ENCODE measurements around the gene TFPT. TPM values are rescaled to one million over a fixed set of nuclear protein-coding genes. Genes with fewer than 3 reads are reported as not detected.

Gene TFPT
- total and polyA plus RNA-seq, 2 of the 13 experiments (the other 11 are each of a cell fraction or from before 2014, with no cell fraction given): 8.4 to 10.7 TPM

- TF ChIP-seq FOXP4 (CRISPR knock-in tag; IDR thresholded peaks at IDR 0.05) (peak; percentile 25; the same call in 1 of the 2 replicates), RELA (CRISPR knock-in tag; IDR thresholded peaks at IDR 0.05) (no peak), PPARG (CRISPR knock-in tag; conservative IDR thresholded peaks at IDR 0.05) (peak; percentile 51; the same call in 1 of the 2 replicates), ZNF616 (CRISPR knock-in tag; IDR thresholded peaks at IDR 0.05; ENCODE audit: low read depth) (0 out of 2 replicates have a peak, but pooled peaks have one; percentile 64), MXI1 (IDR thresholded peaks at IDR 0.05; ENCODE audit: borderline replicate concordance, low read depth, low read length) (peak; percentile 86), NCOA2 (CRISPR knock-in tag; IDR thresholded peaks at IDR 0.05) (peak; percentile 27; the same call in 1 of the 2 replicates), ZGPAT (CRISPR knock-in tag; IDR thresholded peaks at IDR 0.05) (peak; percentile 62; the same call in 1 of the 2 replicates), THAP9 (CRISPR knock-in tag; IDR thresholded peaks at IDR 0.05; ENCODE audit: borderline replicate concordance) (peak; percentile 87; the same call in 1 of the 2 replicates), ZFY (CRISPR knock-in tag; IDR thresholded peaks at IDR 0.05) (peak; percentile 55), GMEB1 (CRISPR knock-in tag; IDR thresholded peaks at IDR 0.05; ENCODE audit: borderline replicate concordance) (peak; percentile 68; the same call in 1 of the 2 replicates), SP1 (IDR thresholded peaks at IDR 0.05) (no peak), SP1 (CRISPR knock-in tag; IDR thresholded peaks at IDR 0.05) (peak; percentile 33; the same call in 1 of the 2 replicates), HNRNPLL (IDR thresholded peaks at IDR 0.05; ENCODE audit: low read depth, low read length, poor library complexity, severe bottlenecking) (peak; percentile 67), PHF8 (CRISPR knock-in tag; IDR thresholded peaks at IDR 0.05) (peak; percentile 84), ZIK1 (CRISPR knock-in tag; IDR thresholded peaks at IDR 0.05; ENCODE audit: borderline replicate concordance, low read depth) (peak; percentile 52; the same call in 1 of the 2 replicates), GABPA (IDR thresholded peaks at IDR 0.05; ENCODE audit: low read depth, low read length) (peak; percentile 62), GABPA (CRISPR knock-in tag; IDR thresholded peaks at IDR 0.05; ENCODE audit: low read depth) (peak; percentile 84), ZC3H13 (CRISPR knock-in tag; IDR thresholded peaks at IDR 0.05) (0 out of 2 replicates have a peak, but pooled peaks have one; percentile 45)
- TF ChIP-seq, protein P1, sequence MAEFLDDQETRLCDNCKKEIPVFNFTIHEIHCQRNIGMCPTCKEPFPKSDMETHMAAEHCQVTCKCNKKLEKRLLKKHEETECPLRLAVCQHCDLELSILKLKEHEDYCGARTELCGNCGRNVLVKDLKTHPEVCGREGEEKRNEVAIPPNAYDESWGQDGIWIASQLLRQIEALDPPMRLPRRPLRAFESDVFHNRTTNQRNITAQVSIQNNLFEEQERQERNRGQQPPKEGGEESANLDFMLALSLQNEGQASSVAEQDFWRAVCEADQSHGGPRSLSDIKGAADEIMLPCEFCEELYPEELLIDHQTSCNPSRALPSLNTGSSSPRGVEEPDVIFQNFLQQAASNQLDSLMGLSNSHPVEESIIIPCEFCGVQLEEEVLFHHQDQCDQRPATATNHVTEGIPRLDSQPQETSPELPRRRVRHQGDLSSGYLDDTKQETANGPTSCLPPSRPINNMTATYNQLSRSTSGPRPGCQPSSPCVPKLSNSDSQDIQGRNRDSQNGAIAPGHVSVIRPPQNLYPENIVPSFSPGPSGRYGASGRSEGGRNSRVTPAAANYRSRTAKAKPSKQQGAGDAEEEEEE (CRISPR knock-in tag; IDR thresholded peaks at IDR 0.05; ENCODE audit: borderline replicate concordance): no peak
Measured at GRCh38 chr19:54159352-54160181, 44.1 kb upstream of the TFPT start, which contains the start of gene LENG1 (continued).
